ENCODE results near the gene HNRNPA1.
"Not testable (repeated sequence)": the region's sequence is repeated elsewhere in the genome, so short reads cannot be mapped to it uniquely, and the experiment has no call there.

GRCh38 chr12:54312309-54312708 lies 31.8 kb downstream of the HNRNPA1 start:
- TF ChIP-seq CTCF (conservative IDR thresholded peaks at IDR 0.05 in 1 of 2, IDR thresholded peaks at IDR 0.05 in 1 of 2; ENCODE audit: low read depth in 1 of 2, low read length in 2 of 2); EZH2 (IDR thresholded peaks at IDR 0.05; ENCODE audit: low read length, missing control alignments): not testable (repeated sequence)
